HEK293 (cell line): ENCODE results near the gene PIP5KL1.

Source experiments
- CTCF ChIA-PET: fragments of 350-600 bp; formaldehyde crosslinking; extraction: SDS; loops from one replicate; lab custom pipeline; 2021; ENCODE audit warnings: antibody characterized with exemption; lab: Yijun Ruan, JAX
- POLR2A ChIA-PET: fragments of 300-600 bp; formaldehyde crosslinking; extraction: SDS; loops from one replicate; lab custom pipeline; 2020; ENCODE audit warnings: antibody characterized with exemption, inconsistent platforms; lab: Yijun Ruan, JAX
- H3K27ac ChIP-seq: fragments of 200-500 bp; sonication (Bioruptor generic); 2 replicates; pipeline ENCODE4 v1.5.1; 2014; ENCODE audit warnings: low read depth, low read length, control low read depth, inconsistent platforms; ENCODE audit errors: extremely low read depth
- H3K36me3 ChIP-seq, 2 experiments: fragments of 200-500 bp in 1 of 2; sonication (Bioruptor generic) in 1 of 2; 1 replicate in 1 of 2; 2 replicates in 1 of 2; pipeline ENCODE4 v1.5.1; 2014 to 2017; ENCODE audit warnings: inconsistent platforms in 2 of 2, low read length in 2 of 2; ENCODE audit not compliant: control insufficient read depth in 2 of 2, insufficient read depth in 1 of 2
- H3K4me1 ChIP-seq: fragments of 200-500 bp; sonication (Bioruptor generic); 2 replicates; pipeline ENCODE4 v1.5.1; 2014; ENCODE audit warnings: mild to moderate bottlenecking, low read length, inconsistent platforms; ENCODE audit not compliant: control insufficient read depth, insufficient read depth
- H3K4me3 ChIP-seq: 2 replicates; pipeline ENCODE4 v1.5.1; 2011; ENCODE audit warnings: low read depth, mild to moderate bottlenecking, control low read depth, low read length, moderate library complexity
- H3K9me3 ChIP-seq: fragments of 200-500 bp; sonication (Bioruptor generic); 2 replicates; pipeline ENCODE4 v1.5.1; 2014; ENCODE audit warnings: low read depth, low read length, inconsistent platforms; ENCODE audit not compliant: control insufficient read depth, insufficient read depth
- AEBP2 ChIP-seq: fragments of 450-650 bp; formaldehyde crosslinking; IDR thresholded peaks from 2 replicates; pipeline ENCODE4 v1.5.1; 2016; ENCODE audit warnings: missing biosample characterization, missing genetic modification characterization, borderline replicate concordance
- BCL11B ChIP-seq: fragments of 450-650 bp; formaldehyde crosslinking; IDR thresholded peaks from 2 replicates; pipeline ENCODE4 v1.5.1; 2016; ENCODE audit warnings: low read depth, missing biosample characterization, missing genetic modification characterization
- ELK4 ChIP-seq: IDR thresholded peaks from 2 replicates; pipeline ENCODE4 v1.6.1; 2011; ENCODE audit warnings: mild to moderate bottlenecking, low read depth, low read length, borderline replicate concordance
- GLIS1 ChIP-seq: fragments of 450-650 bp; formaldehyde crosslinking; IDR thresholded peaks from 2 replicates; pipeline ENCODE4 v1.5.1; 2016; ENCODE audit warnings: missing biosample characterization, missing genetic modification characterization
- GLIS2 ChIP-seq: fragments of 450-650 bp; formaldehyde crosslinking; IDR thresholded peaks from 2 replicates; pipeline ENCODE4 v1.5.1; 2016; ENCODE audit warnings: missing biosample characterization, missing genetic modification characterization
- KLF10 ChIP-seq: fragments of 450-650 bp; IDR thresholded peaks from 2 replicates; pipeline ENCODE4 v1.5.1; 2018; ENCODE audit warnings: missing biosample characterization, mild to moderate bottlenecking, missing genetic modification characterization
- MEIS1 ChIP-seq: sonication (generic); formaldehyde crosslinking; IDR thresholded peaks from 2 replicates; pipeline ENCODE4 v1.8.1; 2022; ENCODE audit warnings: missing genetic modification reagents, mild to moderate bottlenecking, borderline replicate concordance
- SP2 ChIP-seq: fragments of 450-650 bp; formaldehyde crosslinking; IDR thresholded peaks from 2 replicates; pipeline ENCODE4 v1.5.1; 2016; ENCODE audit warnings: missing biosample characterization, missing genetic modification characterization
- SP7 ChIP-seq: fragments of 450-650 bp; formaldehyde crosslinking; IDR thresholded peaks from 2 replicates; pipeline ENCODE4 v1.5.1; 2016; ENCODE audit warnings: missing biosample characterization, missing genetic modification characterization
- ZBTB21 ChIP-seq: fragments of 450-650 bp; formaldehyde crosslinking; IDR thresholded peaks from 2 replicates; pipeline ENCODE4 v1.5.1; 2017; ENCODE audit warnings: missing biosample characterization, missing genetic modification characterization
- ZNF10 ChIP-seq: fragments of 450-650 bp; formaldehyde crosslinking; IDR thresholded peaks from 2 replicates; pipeline ENCODE4 v1.5.1; 2017; ENCODE audit warnings: missing biosample characterization, missing genetic modification characterization
- ZNF335 ChIP-seq: fragments of 450-650 bp; formaldehyde crosslinking; conservative IDR thresholded peaks from 2 replicates; pipeline ENCODE4 v1.5.1; 2016; ENCODE audit warnings: missing biosample characterization, missing genetic modification characterization
- ZNF37A ChIP-seq: fragments of 450-650 bp; IDR thresholded peaks from 2 replicates; pipeline ENCODE4 v1.5.1; 2018; ENCODE audit warnings: missing biosample characterization, missing genetic modification characterization
- ZNF398 ChIP-seq: fragments of 450-650 bp; formaldehyde crosslinking; IDR thresholded peaks from 2 replicates; pipeline ENCODE4 v1.5.1; 2017; ENCODE audit warnings: missing biosample characterization, missing genetic modification characterization
- ZNF580 ChIP-seq: fragments of 450-650 bp; formaldehyde crosslinking; IDR thresholded peaks from 2 replicates; pipeline ENCODE4 v1.5.1; 2016; ENCODE audit warnings: missing biosample characterization, missing genetic modification characterization
- ZNF670 ChIP-seq: fragments of 450-650 bp; formaldehyde crosslinking; IDR thresholded peaks from 2 replicates; pipeline ENCODE4 v1.5.1; 2016; ENCODE audit warnings: missing biosample characterization, missing genetic modification characterization, low read depth
- ZNF768 ChIP-seq: fragments of 450-650 bp; formaldehyde crosslinking; IDR thresholded peaks from 2 replicates; pipeline ENCODE4 v1.5.1; 2018; ENCODE audit warnings: missing biosample characterization, mild to moderate bottlenecking, missing genetic modification characterization
- TF ChIP-seq, protein P1 (sequence below): fragments of 450-650 bp; formaldehyde crosslinking; IDR thresholded peaks from 2 replicates; pipeline ENCODE4 v1.5.1; 2016; ENCODE audit warnings: missing biosample characterization, missing genetic modification characterization

Gene PIP5KL1

GRCh38 chr9:127898433-127899127, 32.0 kb downstream of the PIP5KL1 start (continued):
- TF ChIP-seq, protein P1, sequence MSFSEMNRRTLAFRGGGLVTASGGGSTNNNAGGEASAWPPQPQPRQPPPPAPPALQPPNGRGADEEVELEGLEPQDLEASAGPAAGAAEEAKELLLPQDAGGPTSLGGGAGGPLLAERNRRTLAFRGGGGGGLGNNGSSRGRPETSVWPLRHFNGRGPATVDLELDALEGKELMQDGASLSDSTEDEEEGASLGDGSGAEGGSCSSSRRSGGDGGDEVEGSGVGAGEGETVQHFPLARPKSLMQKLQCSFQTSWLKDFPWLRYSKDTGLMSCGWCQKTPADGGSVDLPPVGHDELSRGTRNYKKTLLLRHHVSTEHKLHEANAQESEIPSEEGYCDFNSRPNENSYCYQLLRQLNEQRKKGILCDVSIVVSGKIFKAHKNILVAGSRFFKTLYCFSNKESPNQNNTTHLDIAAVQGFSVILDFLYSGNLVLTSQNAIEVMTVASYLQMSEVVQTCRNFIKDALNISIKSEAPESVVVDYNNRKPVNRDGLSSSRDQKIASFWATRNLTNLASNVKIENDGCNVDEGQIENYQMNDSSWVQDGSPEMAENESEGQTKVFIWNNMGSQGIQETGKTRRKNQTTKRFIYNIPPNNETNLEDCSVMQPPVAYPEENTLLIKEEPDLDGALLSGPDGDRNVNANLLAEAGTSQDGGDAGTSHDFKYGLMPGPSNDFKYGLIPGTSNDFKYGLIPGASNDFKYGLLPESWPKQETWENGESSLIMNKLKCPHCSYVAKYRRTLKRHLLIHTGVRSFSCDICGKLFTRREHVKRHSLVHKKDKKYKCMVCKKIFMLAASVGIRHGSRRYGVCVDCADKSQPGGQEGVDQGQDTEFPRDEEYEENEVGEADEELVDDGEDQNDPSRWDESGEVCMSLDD (tag by site-specific recombination), result peak; percentile 79; the same call in 1 of the 2 replicates
- TF ChIP-seq ELK4 (no peak), AEBP2 (tag by site-specific recombination) (no peak), ZNF37A (tag by site-specific recombination) (no peak), ZNF768 (tag by site-specific recombination) (no peak), ZNF580 (tag by site-specific recombination) (peak; percentile 48; the same call in 1 of the 2 replicates)

DNA sequence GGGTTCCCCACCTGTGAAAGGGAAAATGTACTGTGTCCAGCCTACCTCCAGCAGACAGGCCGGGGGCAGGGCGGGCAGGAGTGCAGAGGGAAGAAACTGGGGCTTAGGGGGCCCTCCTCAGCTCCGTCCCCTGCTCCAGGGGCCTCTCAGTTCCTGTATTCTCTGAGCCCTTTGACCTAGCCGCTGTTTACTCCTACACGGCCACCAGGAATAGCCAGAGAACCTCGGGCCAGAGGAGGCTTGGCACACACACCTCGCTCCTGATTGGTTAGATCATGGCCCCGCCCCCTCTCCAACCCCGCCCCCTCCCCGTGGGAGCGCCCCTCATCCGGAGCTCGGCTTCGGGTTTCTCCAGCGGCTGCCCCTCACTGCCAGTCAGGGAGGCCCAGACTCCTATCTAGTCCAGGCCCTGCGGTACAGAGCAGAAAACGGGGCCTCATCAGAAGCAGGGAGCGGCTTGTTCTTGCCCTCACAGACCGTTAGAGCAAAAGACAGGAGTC, 33.3 kb downstream of the PIP5KL1 start:
- CTCF ChIA-PET, result interaction anchor here (0.6 to 1.3 kb wide), 2 partner anchors 24 to 71 kb away, joined by 5 read pairs; no protein-coding TSS in a partner anchor
- peak; percentile 82 for TF ChIP-seq ZNF10
- TF ChIP-seq BCL11B, result 0 out of 2 replicates have a peak, but pooled peaks have one; percentile 21
- no peak for TF ChIP-seq ZBTB21 (tag by site-specific recombination)
- TF ChIP-seq GLIS2 (tag by site-specific recombination), result peak; percentile 45; the same call in 1 of the 2 replicates
- no peak for TF ChIP-seq ZNF670 (tag by site-specific recombination)
- no peak for TF ChIP-seq ZNF398 (tag by site-specific recombination)
- peak; percentile 41; the same call in 1 of the 2 replicates for TF ChIP-seq ZNF335 (tag by site-specific recombination)
- peak; percentile 55 for TF ChIP-seq KLF10 (tag by site-specific recombination)
- TF ChIP-seq GLIS1 (tag by site-specific recombination), result no peak
- no peak for TF ChIP-seq SP7
- peak; percentile 13 for TF ChIP-seq SP2 (tag by site-specific recombination)
- no peak for TF ChIP-seq MEIS1 (CRISPR knock-in tag)
- Histone ChIP-seq H3K4me3 (no peak overlapping the region), H3K4me1 (no peaks in the 10 kb centered on the region), H3K27ac (no peak overlapping the region), H3K36me3 (peaks cover 0 to 47% of the 10 kb centered on the region in 2 experiments; a peak in 1 of 3 replicates), H3K9me3 (no peaks in the 10 kb centered on the region)
- POLR2A ChIA-PET, result interaction anchor here (0.6 to 1.4 kb wide), 7 partner anchors 10 to 446 kb away, joined by 3 to 7 read pairs (median 4); partner anchors contain the start of genes LRSAM1 and RPL12
